ENCODE data around the gene RBMS3. TPM values are rescaled to one million over a fixed set of nuclear protein-coding genes. Genes with fewer than 3 reads are reported as not detected.

RBMS3 gene
- total and polyA plus RNA-seq, 2 of the 8 experiments (the other 6 are each of a cell fraction or from before 2014, with no cell fraction given), result 3.7 to 6.9 TPM

- no peak overlapping the region for H2BK15ac ChIP-seq (ENCODE audit: low read length)
- 89% methylated on average over 1 of the region's 1 CpG; no CpG with 5 or more reads in 1 of the 2 experiments for WGBS, 2 experiments (ENCODE audit: extremely low coverage in 1 of 2, insufficient coverage in 1 of 2, insufficient read length in 1 of 2, insufficient replicate concordance in 2 of 2, low coverage in 1 of 2, low lambda C conversion rate in 2 of 2, missing lambda C conversion rate in 1 of 2)
- H3K27me3 ChIP-seq (replicated peaks in 1 of 4; ENCODE audit: control insufficient read depth in 3 of 4, extremely low read depth in 1 of 4, insufficient read depth in 3 of 4, low read length in 3 of 4), result no peaks in the 10 kb centered on the region
- no peak overlapping the region for H3K9ac ChIP-seq (replicated peaks in 1 of 4; ENCODE audit: extremely low read depth in 1 of 4, low read depth in 3 of 4, low read length in 3 of 4)
- TF ChIP-seq NRF1 (IDR thresholded peaks at IDR 0.05; ENCODE audit: low read depth, low read length) (no peak), YY1 (IDR thresholded peaks at IDR 0.05; ENCODE audit: low read depth, low read length) (no peak), SRF (IDR thresholded peaks at IDR 0.05; ENCODE audit: low read depth, low read length) (no peak), RBBP5 (IDR thresholded peaks at IDR 0.05; ENCODE audit: borderline replicate concordance, low read depth, low read length) (no peak), JUN (IDR thresholded peaks at IDR 0.05; ENCODE audit: low read depth, low read length) (no peak), SIRT6 (IDR thresholded peaks at IDR 0.05; ENCODE audit: low read length) (no peak), EP300 (IDR thresholded peaks at IDR 0.05; ENCODE audit: borderline replicate concordance in 1 of 2, low read depth in 2 of 2, low read length in 2 of 2) (no peak), SIN3A (conservative IDR thresholded peaks at IDR 0.05 in 1 of 2, IDR thresholded peaks at IDR 0.05 in 1 of 2; ENCODE audit: low read depth in 1 of 2, low read length in 2 of 2) (no peak)
- no peak overlapping the region for H3K14ac ChIP-seq (ENCODE audit: insufficient read length)
- H2BK120ac ChIP-seq (replicated peaks; ENCODE audit: low read depth, low read length), result no peak overlapping the region
- H3K79me2 ChIP-seq (ENCODE audit: control insufficient read depth in 1 of 2, insufficient read depth in 2 of 2, low read length in 2 of 2), result no peaks in the 10 kb centered on the region
- no peaks in the 10 kb centered on the region for H3K36me3 ChIP-seq (ENCODE audit: control insufficient read depth in 2 of 4, insufficient read depth in 4 of 4, low read length in 3 of 4)
- DNase-seq (ENCODE audit: low read depth in 1 of 2, low spot score in 2 of 2) (no peak), FAIRE-seq (no peak)
- no peaks in the 10 kb centered on the region for H3K79me1 ChIP-seq (ENCODE audit: low read depth, low read length)
- H2AFZ ChIP-seq (ENCODE audit: low read length), result no peak overlapping the region
- ChIA-PET CTCF (ENCODE audit: partially characterized antibody) (interaction anchor here (1.2 kb wide), 1 partner anchor 938 kb away, joined by 3 read pairs; no protein-coding TSS in a partner anchor), POLR2A (ENCODE audit: partially characterized antibody) (no interaction called here)
- H4K8ac ChIP-seq (ENCODE audit: extremely low read depth, insufficient read depth, low read length), result no peak overlapping the region
- H3K27ac ChIP-seq (ENCODE audit: low read depth, low read length), result no peak overlapping the region
- H2BK5ac ChIP-seq (ENCODE audit: low read depth, low read length), result no peak overlapping the region
- H3K56ac ChIP-seq (replicated peaks; ENCODE audit: insufficient read length, low read depth, low read length), result no peak overlapping the region
- H4K91ac ChIP-seq (replicated peaks; ENCODE audit: insufficient read length, low read length), result no peak overlapping the region
- no peak overlapping the region for H2AK5ac ChIP-seq (ENCODE audit: low read depth, low read length)
- H2BK12ac ChIP-seq (ENCODE audit: low read depth, low read length), result no peak overlapping the region
- H3K9me3 ChIP-seq (ENCODE audit: insufficient read depth in 2 of 2, low read depth in 1 of 2, low read length in 1 of 2), result no peaks in the 10 kb centered on the region
- H3K23me2 ChIP-seq (ENCODE audit: low read depth, low read length), result no peaks in the 10 kb centered on the region
- no peak overlapping the region for H3K4ac ChIP-seq (replicated peaks; ENCODE audit: insufficient read length, low read depth, low read length)
- no peak overlapping the region for H3K18ac ChIP-seq (ENCODE audit: extremely low read depth, low read length)
- no peak overlapping the region for H2BK20ac ChIP-seq (ENCODE audit: low read length)
- no peaks in the 10 kb centered on the region for H3K4me1 ChIP-seq (replicated peaks in 1 of 4; ENCODE audit: control insufficient read depth in 3 of 4, insufficient read depth in 4 of 4, low read length in 3 of 4)
- H3K4me2 ChIP-seq (ENCODE audit: insufficient read depth in 1 of 2, low read depth in 2 of 2, low read length in 2 of 2), result no peak overlapping the region
- H3K23ac ChIP-seq (ENCODE audit: insufficient read length), result no peak overlapping the region
- no peak overlapping the region for H3K4me3 ChIP-seq (ENCODE audit: extremely low read depth in 1 of 4, insufficient read depth in 2 of 4, low read depth in 3 of 4, low read length in 4 of 4)
- no peak overlapping the region for H4K5ac ChIP-seq (ENCODE audit: insufficient read length, low read depth, low read length)
- H4K20me1 ChIP-seq (replicated peaks in 1 of 2; ENCODE audit: control insufficient read depth in 1 of 2, insufficient read depth in 2 of 2, low read length in 2 of 2), result no peaks in the 10 kb centered on the region
Measured at GRCh38 chr3:29614954-29615353, 334.1 kb downstream of the RBMS3 start.
